H1 (cell line): ENCODE results near the gene IL9. TPM values are rescaled to one million over a fixed set of nuclear protein-coding genes. Genes with fewer than 3 reads are reported as not detected.
A peak's percentile ranks its signal among the peaks of the same experiment; 100 is the strongest.

Experiments used
- CTCF ChIA-PET: fragments of 300-600 bp; sonication (Branson Sonifier 250); formaldehyde crosslinking; loops from one replicate; lab custom pipeline; 2021; ENCODE audit not compliant: partially characterized antibody; lab: Charles Lee
- POLR2A ChIA-PET: fragments of 300-600 bp; sonication (Branson Sonifier 250); formaldehyde crosslinking; loops from one replicate; lab custom pipeline; 2021; ENCODE audit warnings: inconsistent platforms; ENCODE audit not compliant: partially characterized antibody; lab: Charles Lee
- DNase-seq, 2 experiments: peaks; one replicate each; pipeline versions ENCODE4 v3.0.0 to v3.0.0-alpha.2; 2010 to 2022; ENCODE audit warnings: low spot score in 2 of 2, low read depth in 1 of 2, mixed read lengths in 1 of 2
- FAIRE-seq: peaks from 2 replicates; lab custom pipeline; 2011; peaks lifted over from hg19 to GRCh38; lab: Jason Lieb, UNC
- H2AFZ ChIP-seq: 2 replicates; pipeline ENCODE4 v1.8.1; 2012; ENCODE audit warnings: low read length, inconsistent platforms
- H2AK5ac ChIP-seq: 2 replicates; pipeline ENCODE4 v1.6.1; 2013; ENCODE audit warnings: low read depth, low read length
- H2BK120ac ChIP-seq: replicated peaks from 2 replicates; pipeline ENCODE3; 2013; ENCODE audit warnings: low read depth, low read length, inconsistent platforms
- H2BK12ac ChIP-seq: 2 replicates; pipeline ENCODE4 v1.6.1; 2013; ENCODE audit warnings: low read depth, low read length
- H2BK15ac ChIP-seq: 2 replicates; pipeline ENCODE4 v1.6.1; 2013; ENCODE audit warnings: low read length
- H2BK20ac ChIP-seq: 2 replicates; pipeline ENCODE4 v1.6.1; 2013; ENCODE audit warnings: low read length
- H2BK5ac ChIP-seq: 2 replicates; pipeline ENCODE4 v1.6.1; 2013; ENCODE audit warnings: low read depth, low read length
- H3K14ac ChIP-seq: 2 replicates; pipeline ENCODE4 v1.6.1; 2013; ENCODE audit warnings: inconsistent platforms; ENCODE audit not compliant: insufficient read length
- H3K18ac ChIP-seq: 2 replicates; pipeline ENCODE4 v1.6.1; 2013; ENCODE audit warnings: low read length; ENCODE audit errors: extremely low read depth
- H3K23ac ChIP-seq: 2 replicates; pipeline ENCODE4 v1.6.1; 2013; ENCODE audit warnings: inconsistent platforms; ENCODE audit not compliant: insufficient read length
- H3K23me2 ChIP-seq: 2 replicates; pipeline ENCODE4 v1.6.1; 2013; ENCODE audit warnings: low read depth, low read length
- H3K27ac ChIP-seq: 2 replicates; pipeline ENCODE4 v1.6.1; 2011; ENCODE audit warnings: low read depth, low read length, inconsistent platforms
- H3K27me3 ChIP-seq, 4 experiments: replicated peaks in 1 of 4; 1 replicate in 1 of 4; 2 replicates in 3 of 4; pipeline versions ENCODE4 v1.6.1 to v1.8.1; 2011 to 2013; ENCODE audit warnings: low read length in 3 of 4, mild to moderate bottlenecking in 3 of 4, inconsistent platforms in 2 of 4, mixed read lengths in 2 of 4, moderate library complexity in 1 of 4; ENCODE audit not compliant: control insufficient read depth in 3 of 4, insufficient read depth in 3 of 4; ENCODE audit errors: extremely low read depth in 1 of 4
- H3K36me3 ChIP-seq, 4 experiments: 2 replicates each; pipeline versions ENCODE4 v1.6.1 to v1.8.1; 2011 to 2013; ENCODE audit warnings: mild to moderate bottlenecking in 4 of 4, low read length in 3 of 4, moderate library complexity in 2 of 4, control low read depth in 1 of 4, inconsistent platforms in 1 of 4; ENCODE audit not compliant: insufficient read depth in 4 of 4, control insufficient read depth in 2 of 4
- H3K4ac ChIP-seq: replicated peaks from 2 replicates; pipeline ENCODE3; 2013; ENCODE audit warnings: low read length, low read depth, mixed read lengths, inconsistent platforms; ENCODE audit not compliant: insufficient read length
- H3K4me1 ChIP-seq, 4 experiments: replicated peaks in 1 of 4; 1 replicate in 1 of 4; 2 replicates in 3 of 4; pipeline versions ENCODE4 v1.6.1 to v1.8.1; 2011 to 2013; ENCODE audit warnings: low read length in 3 of 4, inconsistent platforms in 2 of 4, mixed read lengths in 1 of 4; ENCODE audit not compliant: insufficient read depth in 4 of 4, control insufficient read depth in 3 of 4
- H3K4me2 ChIP-seq, 2 experiments: 2 replicates each; pipeline versions ENCODE4 v1.6.1 to v1.8.1; 2011 to 2013; ENCODE audit warnings: low read depth in 2 of 2, low read length in 2 of 2, control low read depth in 1 of 2, inconsistent platforms in 1 of 2, mild to moderate bottlenecking in 1 of 2; ENCODE audit not compliant: insufficient read depth in 1 of 2
- H3K4me3 ChIP-seq, 4 experiments: fragments of 200-600, 300-600 bp in 1 of 4; sonication (generic), shearing (Covaris generic), sonication (Bioruptor Twin) in 1 of 4; 2 replicates each; pipeline versions ENCODE4 v1.5.1 to v1.8.1; 2011 to 2016; ENCODE audit warnings: low read length in 4 of 4, low read depth in 3 of 4, control low read depth in 2 of 4, inconsistent platforms in 2 of 4, mild to moderate bottlenecking in 2 of 4, mixed read lengths in 1 of 4, moderate library complexity in 1 of 4; ENCODE audit not compliant: insufficient read depth in 2 of 4; ENCODE audit errors: extremely low read depth in 1 of 4
- H3K56ac ChIP-seq: replicated peaks from 2 replicates; pipeline ENCODE3; 2013; ENCODE audit warnings: low read depth, mild to moderate bottlenecking, mixed read lengths, low read length, inconsistent platforms; ENCODE audit not compliant: insufficient read length
- H3K79me1 ChIP-seq: 2 replicates; pipeline ENCODE4 v1.6.1; 2013; ENCODE audit warnings: low read depth, low read length, control low read depth
- H3K79me2 ChIP-seq, 2 experiments: 2 replicates each; pipeline versions ENCODE4 v1.6.1 to v1.8.1; 2012 to 2013; ENCODE audit warnings: low read length in 2 of 2, mild to moderate bottlenecking in 2 of 2, inconsistent platforms in 1 of 2; ENCODE audit not compliant: insufficient read depth in 2 of 2, control insufficient read depth in 1 of 2
- H3K9ac ChIP-seq, 4 experiments: replicated peaks in 1 of 4; 1 replicate in 1 of 4; 2 replicates in 3 of 4; pipeline versions ENCODE4 v1.6.1 to v1.8.1; 2011 to 2013; ENCODE audit warnings: low read depth in 3 of 4, low read length in 3 of 4, control low read depth in 2 of 4, mild to moderate bottlenecking in 2 of 4, moderate library complexity in 2 of 4, inconsistent platforms in 1 of 4; ENCODE audit errors: extremely low read depth in 1 of 4
- H3K9me3 ChIP-seq, 2 experiments: 2 replicates each; pipeline versions ENCODE4 v1.6.1 to v1.8.1; 2012 to 2013; ENCODE audit warnings: mild to moderate bottlenecking in 2 of 2, moderate library complexity in 2 of 2, control low read depth in 1 of 2, inconsistent platforms in 1 of 2, low read depth in 1 of 2, low read length in 1 of 2, mixed read lengths in 1 of 2; ENCODE audit not compliant: insufficient read depth in 2 of 2
- H4K20me1 ChIP-seq, 2 experiments: replicated peaks in 1 of 2; 2 replicates each; pipeline versions ENCODE3 to v1.8.1; 2011 to 2013; ENCODE audit warnings: inconsistent platforms in 2 of 2, low read length in 2 of 2, mild to moderate bottlenecking in 1 of 2; ENCODE audit not compliant: insufficient read depth in 2 of 2, control insufficient read depth in 1 of 2
- H4K5ac ChIP-seq: 2 replicates; pipeline ENCODE4 v1.6.1; 2013; ENCODE audit warnings: low read length, low read depth, mixed read lengths, inconsistent platforms; ENCODE audit not compliant: insufficient read length
- H4K8ac ChIP-seq: 2 replicates; pipeline ENCODE4 v1.8.0; 2013; ENCODE audit warnings: mild to moderate bottlenecking, moderate library complexity, low read length, inconsistent platforms; ENCODE audit not compliant: insufficient read depth; ENCODE audit errors: extremely low read depth
- H4K91ac ChIP-seq: replicated peaks from 2 replicates; pipeline ENCODE3; 2013; ENCODE audit warnings: low read length, mixed read lengths, inconsistent platforms; ENCODE audit not compliant: insufficient read length
- CEBPB ChIP-seq: IDR thresholded peaks from 2 replicates; pipeline ENCODE4 v1.6.1; 2012; ENCODE audit warnings: low read depth, low read length
- HDAC2 ChIP-seq, 2 experiments: fragments of 300-600 bp in 1 of 2; sonication (generic) in 1 of 2; IDR thresholded peaks; 2 replicates each; pipeline ENCODE4 v1.6.1; 2011 to 2012; ENCODE audit warnings: low read depth in 2 of 2, low read length in 2 of 2, mild to moderate bottlenecking in 2 of 2, moderate library complexity in 2 of 2, borderline replicate concordance in 1 of 2, inconsistent platforms in 1 of 2
- RNF2 ChIP-seq: fragments of 200-900, 300-1000 bp; sonication (generic); IDR thresholded peaks from 2 replicates; pipeline ENCODE4 v1.7.1; 2016; ENCODE audit warnings: borderline replicate concordance, low read depth, mild to moderate bottlenecking, antibody characterized with exemption, low read length; ENCODE audit not compliant: poor library complexity, severe bottlenecking; ENCODE audit errors: missing control alignments
- WGBS, 2 experiments: shearing (Covaris generic) in 1 of 2; methylation state at CpG; one replicate each; pipeline versions ENCODE4 v1.1.6 to v1.1.7; 2013 to 2015; ENCODE audit warnings: low lambda C conversion rate in 2 of 2, mixed read lengths in 2 of 2, inconsistent platforms in 1 of 2, low coverage in 1 of 2, missing lambda C conversion rate in 1 of 2; ENCODE audit not compliant: insufficient replicate concordance in 2 of 2, insufficient coverage in 1 of 2, insufficient read length in 1 of 2; ENCODE audit errors: extremely low coverage in 1 of 2, missing lambda C conversion rate in 1 of 2; 5-methylcytosine and 5-hydroxymethylcytosine counted together
- polyA plus RNA-seq, 7 experiments: library from polyadenylated mRNA; depleted of rRNA in 3 of 7; stranded (reverse) in 5 of 7; unstranded in 2 of 7; fragments of >200 nt in 5 of 7; fragments of 200-250 nt in 2 of 7; gene quantifications; 1 replicate in 5 of 7; 2 replicates in 1 of 7; 4 replicates in 1 of 7; pipeline versions ENCODE4 v1.2.1 to v1.2.3, GENCODE V29; 2011 to 2013; ENCODE audit warnings: missing spikeins in 2 of 7, mixed read lengths in 2 of 7
- total RNA-seq: library from RNA; stranded (reverse); fragmentation: NEBNext Ultra II Directional; extraction: Animal tissue kit (Norgen Biotek cat#: 25700); gene quantifications from 2 replicates; pipeline ENCODE4 v1.2.1, GENCODE V29; 2021
- TF ChIP-seq, protein P1 (sequence below), 3 experiments: IDR thresholded peaks; 1 replicate in 2 of 3; 2 replicates in 1 of 3; pipeline versions ENCODE4 v1.5.1 to v1.6.1; 2011; ENCODE audit warnings: low read length in 3 of 3, mild to moderate bottlenecking in 3 of 3, inconsistent platforms in 2 of 3, low read depth in 1 of 3, moderate library complexity in 1 of 3; ENCODE audit not compliant: insufficient read depth in 1 of 3; ENCODE audit errors: control extremely low read depth in 1 of 3

Gene IL9
- total and polyA plus RNA-seq, 2 of the 8 experiments (the other 6 are each of a cell fraction or from before 2014, with no cell fraction given), result not detected

DNA sequence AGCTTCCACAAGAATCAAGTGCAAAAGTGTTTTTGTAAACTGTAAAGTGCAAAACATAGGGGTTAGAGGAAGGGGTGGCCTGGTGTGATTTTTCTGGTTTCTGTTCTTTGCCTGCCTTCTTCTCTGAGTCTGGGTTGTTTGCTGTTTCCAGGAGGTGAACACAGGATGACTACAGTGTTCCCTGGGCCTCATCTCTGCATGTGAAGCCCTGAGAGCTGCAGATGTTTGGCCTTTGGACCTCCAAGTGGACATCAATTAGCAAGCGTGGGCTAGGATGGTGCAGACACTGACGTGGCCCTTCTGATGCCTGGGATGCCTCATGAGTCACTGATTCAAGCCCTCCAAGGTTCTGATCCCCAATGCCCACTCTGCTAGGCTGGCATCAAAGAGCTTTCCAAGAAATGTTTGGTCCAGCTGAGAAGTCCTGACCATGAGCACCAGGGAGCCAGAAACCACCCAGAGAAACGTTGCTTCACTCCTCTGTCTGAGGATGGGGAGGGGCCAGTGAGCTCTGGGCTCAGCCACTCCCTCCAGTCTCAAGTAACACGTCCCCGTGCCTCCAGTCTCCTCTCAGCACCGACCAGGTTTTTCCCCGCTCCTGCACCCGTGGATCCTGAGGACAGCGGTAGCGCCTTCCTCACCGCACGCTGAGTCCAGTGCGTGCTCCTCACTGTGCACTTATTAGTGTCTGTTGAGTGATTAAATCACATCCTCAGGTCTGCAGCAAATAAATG is 7.6 kb downstream of the IL9 start:
- H3K27ac ChIP-seq, result no peak overlapping the region
- no peaks in the 10 kb centered on the region for H3K9me3 ChIP-seq
- DNase-seq, result peak in 1 of 2 experiments; percentile 53
- H4K8ac ChIP-seq, result no peak overlapping the region
- CTCF ChIA-PET, result interaction anchor here (0.7 to 4.8 kb wide), 34 partner anchors 9 to 431 kb away, joined by 3 to 24 read pairs (median 4); no protein-coding TSS in a partner anchor
- H3K18ac ChIP-seq, result no peak overlapping the region
- no peak overlapping the region for H4K91ac ChIP-seq
- TF ChIP-seq CEBPB, result peak; percentile 74
- TF ChIP-seq, protein P1, sequence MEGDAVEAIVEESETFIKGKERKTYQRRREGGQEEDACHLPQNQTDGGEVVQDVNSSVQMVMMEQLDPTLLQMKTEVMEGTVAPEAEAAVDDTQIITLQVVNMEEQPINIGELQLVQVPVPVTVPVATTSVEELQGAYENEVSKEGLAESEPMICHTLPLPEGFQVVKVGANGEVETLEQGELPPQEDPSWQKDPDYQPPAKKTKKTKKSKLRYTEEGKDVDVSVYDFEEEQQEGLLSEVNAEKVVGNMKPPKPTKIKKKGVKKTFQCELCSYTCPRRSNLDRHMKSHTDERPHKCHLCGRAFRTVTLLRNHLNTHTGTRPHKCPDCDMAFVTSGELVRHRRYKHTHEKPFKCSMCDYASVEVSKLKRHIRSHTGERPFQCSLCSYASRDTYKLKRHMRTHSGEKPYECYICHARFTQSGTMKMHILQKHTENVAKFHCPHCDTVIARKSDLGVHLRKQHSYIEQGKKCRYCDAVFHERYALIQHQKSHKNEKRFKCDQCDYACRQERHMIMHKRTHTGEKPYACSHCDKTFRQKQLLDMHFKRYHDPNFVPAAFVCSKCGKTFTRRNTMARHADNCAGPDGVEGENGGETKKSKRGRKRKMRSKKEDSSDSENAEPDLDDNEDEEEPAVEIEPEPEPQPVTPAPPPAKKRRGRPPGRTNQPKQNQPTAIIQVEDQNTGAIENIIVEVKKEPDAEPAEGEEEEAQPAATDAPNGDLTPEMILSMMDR (IDR thresholded peaks at IDR 0.05; ENCODE audit: control extremely low read depth in 1 of 3, insufficient read depth in 1 of 3, low read depth in 1 of 3, low read length in 3 of 3), result no peak
- TF ChIP-seq RNF2, result no peak
- TF ChIP-seq HDAC2 (IDR thresholded peaks at IDR 0.05; ENCODE audit: borderline replicate concordance in 1 of 2, low read depth in 2 of 2, low read length in 2 of 2), result no peak
- POLR2A ChIA-PET, result no interaction called here
- no peaks in the 10 kb centered on the region for H4K20me1 ChIP-seq
- no peak for FAIRE-seq
- H3K27me3 ChIP-seq, result peaks cover 0 to 6% (median 4%) of the 10 kb centered on the region in 4 experiments; a peak in 2 of 7 replicates
- no peak overlapping the region for H3K23ac ChIP-seq
- WGBS, 2 experiments, result 38% methylated on average over 13 of the region's 13 CpGs; no CpG with 5 or more reads in 1 of the 2 experiments
- peaks cover 2% of the 10 kb centered on the region; the same call in 1 of the 2 replicates for H3K23me2 ChIP-seq
- no peaks in the 10 kb centered on the region for H3K79me2 ChIP-seq
- no peak overlapping the region for H2BK120ac ChIP-seq
- no peak overlapping the region for H3K56ac ChIP-seq
- no peak overlapping the region for H3K9ac ChIP-seq
- H3K4me2 ChIP-seq, result peak overlapping the region; percentile 1 to 60
- no peaks in the 10 kb centered on the region for H3K36me3 ChIP-seq
- H2BK20ac ChIP-seq, result no peak overlapping the region
- H3K14ac ChIP-seq, result no peak overlapping the region
- H3K4me1 ChIP-seq, result peaks cover 0 to 5% (median 3%) of the 10 kb centered on the region in 4 experiments; a peak in 2 of 7 replicates
- no peak overlapping the region for H3K4ac ChIP-seq
- no peak overlapping the region for H4K5ac ChIP-seq
- peak overlapping the region in 1 of 4 experiments; percentile 41; a peak in 2 of 8 replicates for H3K4me3 ChIP-seq
- peak overlapping the region; percentile 76; the same call in 1 of the 2 replicates for H2AFZ ChIP-seq
- no peaks in the 10 kb centered on the region for H3K79me1 ChIP-seq
- H2AK5ac ChIP-seq, result no peak overlapping the region
- no peak overlapping the region for H2BK12ac ChIP-seq
- no peak overlapping the region for H2BK5ac ChIP-seq
- no peak overlapping the region for H2BK15ac ChIP-seq
